ENCODE results near the gene HOXC4. TPM values are rescaled to one million over a fixed set of nuclear protein-coding genes. Genes with fewer than 3 reads are reported as not detected.

The HOXC4 gene
- total and polyA plus RNA-seq, 12 donors = 0.03 to 0.22 (median 0.21) TPM; not detected in 8

- no peak for TF ChIP-seq CTCF (IDR thresholded peaks at IDR 0.05)
- 8% methylated on average over 36 of the region's 36 CpGs for WGBS, 2 donors
- no peaks in the 10 kb centered on the region for H3K36me3 ChIP-seq
- DNase-seq (no peak), ATAC-seq (no peak)
- peaks cover 0 to 6% (median 0%) of the 10 kb centered on the region in 11 donors for H3K9me3 ChIP-seq
- intact Hi-C loops (cut with DNase I) = no loop called here
- H3K27ac ChIP-seq = no peak within 1 kb of the TSS
- H3K4me3 ChIP-seq = peak within 1 kb of the TSS in 2 of 10 donors; percentile 10 to 12
- peaks cover 1 to 23% (median 5%) of the 10 kb centered on the region in 9 donors for H3K4me1 ChIP-seq
- peaks cover 66 to 100% (median 100%) of the 10 kb centered on the region in 7 donors for H3K27me3 ChIP-seq
Measured at GRCh38 chr12:54028314-54029201, 25.1 kb upstream of the HOXC4 start, which contains the start of gene HOXC6. Gene HOXC6 (plus strand): TSS chr12:54028440. CDS start chr12:54028522, 82 bp downstream.

- intact Hi-C loops (cut with DNase I) = loop anchor here in 1 of 10 donors (5.0 kb wide), 2 partner anchors 32 to 163 kb away; no protein-coding TSS in a partner anchor
- Histone ChIP-seq H3K9me3 (peaks cover 0 to 6% (median 0%) of the 10 kb centered on the region in 11 donors), H3K36me3 (no peaks in the 10 kb centered on the region), H3K4me3 (no peak overlapping the region), H3K4me1 (peaks cover 3 to 34% (median 12%) of the 10 kb centered on the region in 9 donors), H3K27ac (no peak overlapping the region), H3K27me3 (peaks cover 66 to 100% (median 100%) of the 10 kb centered on the region in 7 donors)
- ATAC-seq (no peak), DNase-seq (no peak)
- TF ChIP-seq CTCF (IDR thresholded peaks at IDR 0.05) = no peak
- WGBS, 2 donors = 20 to 24% methylated on average over 53 of the region's 53 CpGs
Measured at GRCh38 chr12:54029529-54030441, 23.9 kb upstream of the HOXC4 start.

GRCh38 chr12:54030442-54030801 lies 23.2 kb upstream of the HOXC4 start:
- H3K4me3 ChIP-seq = peak overlapping the region in 1 of 10 donors; percentile 33
- H3K9me3 ChIP-seq = peaks cover 0 to 6% (median 0%) of the 10 kb centered on the region in 11 donors
- H3K36me3 ChIP-seq = no peaks in the 10 kb centered on the region
- intact Hi-C loops (cut with DNase I) = loop anchor here in 1 of 10 donors (5.0 kb wide), 2 partner anchors 33 to 162 kb away; no protein-coding TSS in a partner anchor
- DNase-seq = no peak
- WGBS, 2 donors = 39 to 46% methylated on average over 7 of the region's 7 CpGs
- H3K27ac ChIP-seq = no peak overlapping the region
- H3K27me3 ChIP-seq = peaks cover 71 to 100% (median 100%) of the 10 kb centered on the region in 7 donors
- TF ChIP-seq CTCF (IDR thresholded peaks at IDR 0.05) = no peak
- ATAC-seq = no peak
- peaks cover 3 to 34% (median 12%) of the 10 kb centered on the region in 9 donors for H3K4me1 ChIP-seq
